CD4-positive, alpha-beta T cell treated with Interleukin-17A for 1 hour (primary cell): ENCODE results near the gene OSTF1.

Experiments
- DNase-seq: peaks from one replicate; pipeline ENCODE4 v3.0.0-alpha.2; 2020

Gene OSTF1

GRCh38 chr9:75169623-75170022, 81.3 kb downstream of the OSTF1 start:
- DNase-seq, result no peak

DNA sequence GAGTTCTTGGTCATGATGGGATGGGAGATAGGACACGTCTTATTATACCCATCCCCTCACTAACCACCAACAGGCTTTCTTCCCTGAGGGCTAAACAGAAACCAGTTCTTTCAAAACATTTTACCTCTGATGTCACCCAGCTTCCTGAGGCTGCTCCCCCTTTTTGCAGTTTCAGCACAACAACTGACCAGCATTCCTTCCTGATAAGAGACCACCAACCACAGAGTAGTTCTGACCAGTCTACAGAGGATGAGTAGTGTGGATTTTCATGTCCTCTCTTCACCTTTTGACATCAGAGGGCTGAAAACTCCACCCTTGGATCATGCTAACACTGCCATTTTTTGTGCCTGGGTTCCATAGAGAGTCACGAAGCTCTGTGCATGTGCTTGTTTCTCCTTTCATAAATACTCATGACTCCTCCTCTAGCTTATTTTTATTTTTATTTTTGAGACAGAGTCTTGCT, 82.6 kb downstream of the OSTF1 start:
- DNase-seq, result no peak

- no peak for DNase-seq
Observed at GRCh38 chr9:75175395-75175794, 87.1 kb downstream of the OSTF1 start.

- DNase-seq, result no peak
Observed at GRCh38 chr9:75176037-75176436, 87.7 kb downstream of the OSTF1 start.

DNA sequence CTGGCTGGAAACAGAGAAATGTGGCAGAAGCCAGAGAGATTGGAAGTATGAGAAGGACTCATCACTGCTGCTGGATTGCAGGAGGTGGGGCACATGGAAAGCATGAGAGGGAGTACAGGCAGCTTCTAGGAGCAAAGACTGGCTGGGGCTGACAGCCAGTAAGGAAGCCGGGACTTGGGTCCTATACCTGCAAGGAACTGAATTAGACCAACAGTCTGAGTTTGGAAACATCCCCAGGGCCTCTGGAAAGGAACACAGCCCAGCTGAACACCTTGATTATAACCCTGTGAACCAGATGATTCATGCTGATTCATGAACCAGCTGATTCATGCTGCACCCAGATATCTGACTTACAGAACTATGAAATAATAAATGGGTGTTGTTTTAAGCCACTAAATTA, 93.4 kb downstream of the OSTF1 start:
- DNase-seq, result no peak

DNA sequence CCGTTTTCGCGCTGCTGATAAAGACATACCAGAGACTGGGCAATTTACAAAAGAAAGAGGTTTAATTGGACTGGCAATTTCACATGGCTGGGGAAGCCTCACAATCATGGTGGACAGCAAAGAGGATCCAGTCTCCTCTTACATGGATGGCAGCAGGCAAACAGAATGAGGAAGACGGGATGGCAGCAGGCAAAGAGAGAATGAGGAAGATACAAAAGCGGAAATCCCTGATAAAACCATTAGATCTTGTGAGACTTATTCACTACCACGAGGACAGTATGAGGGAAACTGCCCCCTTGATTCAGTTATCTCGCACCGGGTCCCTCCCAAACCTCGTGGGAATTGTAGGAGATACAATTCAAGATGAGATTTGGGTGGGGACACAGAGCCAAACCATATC, 95.0 kb downstream of the OSTF1 start:
- DNase-seq, result no peak

GRCh38 chr9:75184471-75184870, 96.2 kb downstream of the OSTF1 start:
- no peak for DNase-seq

- DNase-seq, result peak; percentile 55
Observed at GRCh38 chr9:75185585-75186170, 97.4 kb downstream of the OSTF1 start.

GRCh38 chr9:75186767-75187380, 98.6 kb downstream of the OSTF1 start:
- DNase-seq, result peak; percentile 60

- DNase-seq, result no peak
Observed at GRCh38 chr9:75188756-75189155, 100.4 kb downstream of the OSTF1 start.

DNA sequence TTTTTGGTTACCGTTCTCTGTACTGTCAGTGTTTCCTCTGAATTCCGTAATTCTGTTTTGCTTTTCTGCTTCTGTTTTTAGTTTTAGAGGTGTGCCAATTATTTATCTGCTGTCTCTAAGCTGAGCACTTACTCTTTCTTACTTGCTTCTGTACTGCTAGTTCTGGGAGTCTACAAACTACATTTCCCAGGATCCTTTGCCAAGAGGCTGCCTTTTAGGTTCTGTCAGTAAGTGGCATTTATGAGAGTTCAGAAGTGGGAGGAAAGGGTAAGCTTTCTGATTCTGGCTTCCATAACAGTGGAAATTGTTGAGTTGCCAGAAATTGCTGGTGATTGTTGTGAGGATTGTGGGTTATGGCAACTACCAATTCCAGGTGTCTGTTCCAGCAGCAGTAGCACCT, 102.4 kb downstream of the OSTF1 start:
- DNase-seq, result peak; percentile 11
